WERI-Rb-1 (cell line): ENCODE measurements around the gene SPDYC.
"Not testable (repeated sequence)": the region's sequence is repeated elsewhere in the genome, so short reads cannot be mapped to it uniquely, and the experiment has no call there.

ENCODE experiments used
- DNase-seq: peaks from one replicate; pipeline ENCODE4 v3.0.0-alpha.2; 2020
- H3K27ac ChIP-seq: fragments of 250-450 bp; sonication (Bioruptor Pico); 2 replicates; pipeline ENCODE4 v1.5.1; 2020; ENCODE audit warnings: mild to moderate bottlenecking, moderate library complexity
- H3K27me3 ChIP-seq: fragments of 250-450 bp; sonication (Bioruptor Pico); 2 replicates; pipeline ENCODE4 v1.5.1; 2021; ENCODE audit warnings: mild to moderate bottlenecking, low read depth, moderate library complexity; ENCODE audit not compliant: insufficient read depth, severe bottlenecking
- H3K36me3 ChIP-seq: fragments of 250-450 bp; sonication (Bioruptor Pico); 2 replicates; pipeline ENCODE4 v1.5.1; 2020; ENCODE audit warnings: mild to moderate bottlenecking, moderate library complexity
- H3K4me3 ChIP-seq: 2 replicates; pipeline ENCODE4 v1.5.1; 2011; ENCODE audit warnings: low read depth, mild to moderate bottlenecking, control low read depth, low read length
- H3K9me3 ChIP-seq: fragments of 250-450 bp; sonication (Bioruptor Pico); 2 replicates; pipeline ENCODE4 v1.5.1; 2021; ENCODE audit warnings: mild to moderate bottlenecking, moderate library complexity; ENCODE audit not compliant: severe bottlenecking
- TF ChIP-seq, protein P1 (sequence below): IDR thresholded peaks from 2 replicates; pipeline ENCODE4 v1.5.1; 2011; ENCODE audit warnings: low read depth, mild to moderate bottlenecking, control low read depth, inconsistent platforms, low read length

SPDYC gene

DNA sequence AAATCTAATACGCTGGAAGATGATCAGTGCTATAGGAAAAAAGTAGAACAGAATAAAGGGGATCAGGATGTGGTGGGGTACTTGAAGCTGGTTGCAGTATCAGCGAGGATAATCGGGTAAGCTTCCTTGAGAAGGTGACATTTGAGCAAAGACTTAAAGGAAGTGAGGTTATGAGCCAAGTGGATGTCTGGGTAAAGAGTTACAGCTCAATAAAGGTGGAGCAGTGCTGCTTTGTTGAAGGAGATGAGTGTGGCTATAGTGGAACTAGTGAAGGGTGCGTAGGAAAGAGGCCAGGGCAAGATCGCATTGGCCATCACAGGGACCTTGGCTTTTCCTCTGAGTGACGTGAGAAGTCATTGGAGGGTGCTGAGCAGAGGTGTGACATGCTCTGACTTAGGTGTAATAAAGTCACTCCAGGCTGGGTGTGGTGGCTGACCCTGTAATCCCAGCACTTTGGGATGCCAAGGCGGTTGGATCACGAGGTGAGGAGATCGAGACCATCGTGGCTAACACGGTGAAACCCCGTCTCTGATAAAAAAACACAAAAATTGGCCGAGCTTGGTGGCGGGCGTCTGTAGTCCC lies 33.4 kb upstream of the SPDYC start:
- Histone ChIP-seq H3K4me3 (peak overlapping the region; percentile 65), H3K27ac (peak overlapping the region; percentile 100), H3K9me3 (no peaks in the 10 kb centered on the region), H3K36me3 (peaks cover 15% of the 10 kb centered on the region), H3K27me3 (no peaks in the 10 kb centered on the region)
- DNase-seq: no peak
- TF ChIP-seq, protein P1, sequence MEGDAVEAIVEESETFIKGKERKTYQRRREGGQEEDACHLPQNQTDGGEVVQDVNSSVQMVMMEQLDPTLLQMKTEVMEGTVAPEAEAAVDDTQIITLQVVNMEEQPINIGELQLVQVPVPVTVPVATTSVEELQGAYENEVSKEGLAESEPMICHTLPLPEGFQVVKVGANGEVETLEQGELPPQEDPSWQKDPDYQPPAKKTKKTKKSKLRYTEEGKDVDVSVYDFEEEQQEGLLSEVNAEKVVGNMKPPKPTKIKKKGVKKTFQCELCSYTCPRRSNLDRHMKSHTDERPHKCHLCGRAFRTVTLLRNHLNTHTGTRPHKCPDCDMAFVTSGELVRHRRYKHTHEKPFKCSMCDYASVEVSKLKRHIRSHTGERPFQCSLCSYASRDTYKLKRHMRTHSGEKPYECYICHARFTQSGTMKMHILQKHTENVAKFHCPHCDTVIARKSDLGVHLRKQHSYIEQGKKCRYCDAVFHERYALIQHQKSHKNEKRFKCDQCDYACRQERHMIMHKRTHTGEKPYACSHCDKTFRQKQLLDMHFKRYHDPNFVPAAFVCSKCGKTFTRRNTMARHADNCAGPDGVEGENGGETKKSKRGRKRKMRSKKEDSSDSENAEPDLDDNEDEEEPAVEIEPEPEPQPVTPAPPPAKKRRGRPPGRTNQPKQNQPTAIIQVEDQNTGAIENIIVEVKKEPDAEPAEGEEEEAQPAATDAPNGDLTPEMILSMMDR: no peak

DNA sequence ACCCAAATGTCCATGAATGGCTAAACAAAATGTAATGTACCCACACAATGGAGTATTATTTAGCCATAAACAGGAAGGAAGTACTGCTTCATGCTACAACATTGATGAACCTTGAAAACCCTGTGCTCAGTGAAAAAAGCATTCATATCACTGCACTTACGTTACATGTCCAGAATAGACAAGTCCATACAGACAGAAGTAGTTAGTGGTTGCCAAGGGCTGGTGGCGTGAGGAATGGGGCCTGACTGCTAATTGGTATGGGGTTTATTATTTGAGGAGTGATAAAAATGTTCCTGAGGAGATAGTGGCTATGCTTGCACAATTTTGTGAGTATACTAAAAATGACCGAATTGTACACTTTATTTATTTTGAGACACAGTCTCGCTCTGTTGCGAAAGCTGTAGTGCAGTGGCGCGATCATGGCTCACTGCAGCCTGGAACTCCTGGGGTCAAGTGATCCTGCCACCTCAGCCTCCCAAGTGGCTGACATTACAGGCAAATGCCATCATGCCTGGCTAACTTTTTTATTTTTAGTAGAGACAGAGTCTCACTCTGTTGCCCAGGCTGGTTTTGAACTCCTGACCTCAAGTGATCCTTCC lies 28.0 kb upstream of the SPDYC start:
- no peak overlapping the region for H3K4me3 ChIP-seq
- no peak overlapping the region for H3K27ac ChIP-seq
- no peak for DNase-seq
- H3K36me3 ChIP-seq: no peaks in the 10 kb centered on the region
- no peaks in the 10 kb centered on the region for H3K27me3 ChIP-seq
- H3K9me3 ChIP-seq: peaks cover 3% of the 10 kb centered on the region
- TF ChIP-seq, protein P1: no peak

DNA sequence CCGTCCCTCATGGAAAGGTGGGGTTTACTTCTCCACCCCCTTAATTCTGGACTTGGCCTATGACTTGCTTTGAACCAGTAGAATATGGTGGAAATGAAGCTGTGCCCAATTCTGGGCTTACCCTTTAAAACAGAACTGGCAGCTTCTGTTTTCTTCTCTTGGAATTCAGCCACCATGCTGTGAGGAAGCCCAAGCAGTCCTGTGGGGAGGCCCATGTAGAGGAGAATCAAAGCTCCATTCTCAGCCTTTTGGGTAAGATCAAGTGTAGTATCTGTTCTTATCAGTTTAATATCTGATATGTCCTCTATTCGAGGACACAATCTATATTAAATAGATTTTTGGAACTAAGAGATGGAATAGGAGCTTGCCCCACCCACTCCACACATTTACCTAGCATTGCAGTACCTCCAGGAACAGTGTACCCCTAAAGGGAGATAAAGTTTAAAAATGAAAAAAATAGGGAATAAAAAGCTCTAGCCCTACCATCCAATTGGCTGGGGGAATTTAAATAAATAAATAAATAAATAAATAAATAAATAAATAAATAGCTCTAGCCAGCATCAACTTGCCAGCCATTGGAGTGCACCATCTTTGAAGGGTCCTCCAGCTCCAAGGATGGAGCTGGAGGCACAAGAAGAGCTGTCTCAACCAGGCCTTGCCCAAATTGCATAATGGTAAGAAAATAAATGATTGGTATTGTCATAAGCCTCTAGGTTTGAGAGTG lies 22.5 kb upstream of the SPDYC start:
- DNase-seq: no peak
- TF ChIP-seq, protein P1: no peak
- Histone ChIP-seq H3K27me3 (no peaks in the 10 kb centered on the region), H3K27ac (no peak overlapping the region), H3K9me3 (peaks cover 7% of the 10 kb centered on the region), H3K4me3 (no peak overlapping the region), H3K36me3 (no peaks in the 10 kb centered on the region)

DNA sequence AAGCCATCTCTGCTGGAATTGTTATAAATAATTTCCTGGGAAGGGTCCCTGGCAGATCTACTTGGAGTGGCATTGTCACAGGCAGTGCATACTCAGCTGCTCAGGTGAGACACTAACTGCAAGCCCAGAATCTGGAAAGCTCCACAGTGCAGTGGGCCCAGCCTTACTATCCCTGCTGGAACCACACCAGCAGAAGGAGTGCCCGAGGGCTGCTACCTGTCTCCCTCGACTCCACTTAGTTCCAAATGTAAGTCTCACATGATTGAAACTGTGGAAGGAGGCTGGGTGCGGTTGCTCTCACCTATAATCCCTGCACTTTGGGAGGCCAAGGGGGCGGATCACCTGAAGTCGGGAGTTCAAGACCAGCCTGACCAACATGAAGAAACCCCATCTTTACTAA lies 21.4 kb upstream of the SPDYC start:
- H3K27ac ChIP-seq: peak overlapping the region; percentile 71
- TF ChIP-seq, protein P1: no peak
- H3K4me3 ChIP-seq: no peak overlapping the region
- peaks cover 7% of the 10 kb centered on the region for H3K9me3 ChIP-seq
- H3K36me3 ChIP-seq: no peaks in the 10 kb centered on the region
- no peaks in the 10 kb centered on the region for H3K27me3 ChIP-seq
- DNase-seq: no peak

DNA sequence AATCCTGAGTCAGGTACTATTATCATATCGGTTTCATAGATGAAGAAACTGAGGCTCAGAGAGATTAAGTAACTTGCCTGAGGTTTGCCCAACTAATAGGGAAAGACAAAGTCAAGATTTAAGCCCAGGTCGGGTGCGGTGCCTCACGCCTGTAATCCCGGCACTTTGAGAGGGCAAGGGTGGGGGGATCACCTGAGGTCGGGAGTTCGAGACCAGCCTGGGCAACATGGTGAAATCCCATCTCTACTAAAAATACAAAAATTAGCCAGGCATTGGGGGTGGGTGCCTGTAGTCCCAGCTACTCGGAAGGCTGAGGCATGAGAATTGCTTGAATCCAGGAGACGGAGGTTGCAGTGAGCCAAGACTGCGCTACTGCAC lies 19.9 kb upstream of the SPDYC start:
- H3K36me3 ChIP-seq, DNase-seq, H3K27me3 ChIP-seq, H3K4me3 ChIP-seq, H3K9me3 ChIP-seq: not testable (repeated sequence)
- H3K27ac ChIP-seq: peak overlapping the region; percentile 63; the same call in 1 of the 2 replicates

DNA sequence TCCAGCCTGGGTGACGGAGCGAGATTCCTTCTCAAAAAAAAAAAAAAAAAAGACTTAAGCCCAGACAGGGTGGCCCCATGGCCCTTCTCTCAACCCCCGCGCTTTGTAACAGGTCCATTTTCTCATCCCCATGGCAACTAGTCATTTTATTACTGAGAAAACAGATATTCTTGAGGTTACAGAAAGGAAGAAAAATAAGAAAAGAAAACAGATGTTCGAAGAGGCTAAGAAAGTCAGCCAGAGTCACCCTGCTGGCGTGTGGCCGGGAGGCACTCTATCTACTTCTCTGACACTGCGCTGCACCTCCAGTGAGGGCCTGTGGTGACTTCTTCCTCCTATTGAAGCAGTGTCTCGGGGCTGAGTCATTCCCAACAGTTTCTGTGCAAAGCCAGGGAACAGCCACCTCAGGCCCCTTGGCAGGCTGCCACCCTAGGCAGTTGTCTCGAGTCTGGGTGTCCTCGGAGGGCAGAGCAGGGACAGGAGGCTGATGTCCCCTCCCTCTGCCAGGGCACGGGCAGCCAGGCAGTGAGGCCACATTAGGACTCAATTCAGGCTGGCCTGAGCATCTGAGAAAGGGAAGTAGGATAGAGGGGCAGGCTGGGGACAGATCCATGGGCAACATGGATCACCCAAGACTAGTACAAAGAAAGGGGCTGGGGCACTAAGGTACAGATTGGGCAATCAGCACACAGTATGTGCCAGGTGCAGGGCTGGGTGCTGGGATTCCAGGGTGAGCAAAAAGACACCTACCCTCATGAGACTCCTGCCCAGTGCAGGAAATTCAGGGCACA lies 19.3 kb upstream of the SPDYC start:
- peaks cover 7% of the 10 kb centered on the region for H3K9me3 ChIP-seq
- no peak for DNase-seq
- TF ChIP-seq, protein P1: no peak
- no peaks in the 10 kb centered on the region for H3K27me3 ChIP-seq
- no peaks in the 10 kb centered on the region for H3K36me3 ChIP-seq
- H3K27ac ChIP-seq: 0 out of 2 replicates have a peak overlapping the region, but pooled peaks have one; percentile 27
- no peak overlapping the region for H3K4me3 ChIP-seq
